HG03457 (cell line): ENCODE data around the gene RAB18.
"Not testable (repeated sequence)": the region's sequence is repeated elsewhere in the genome, so short reads cannot be mapped to it uniquely, and the experiment has no call there.

Experiments used
- ATAC-seq: cut with Tn5 transposase; IDR thresholded peaks from one replicate; pipeline ENCODE4 v1.9.1; 2021; ENCODE audit warnings: moderate number of reproducible peaks; ENCODE audit not compliant: unreplicated experiment

RAB18 gene

DNA sequence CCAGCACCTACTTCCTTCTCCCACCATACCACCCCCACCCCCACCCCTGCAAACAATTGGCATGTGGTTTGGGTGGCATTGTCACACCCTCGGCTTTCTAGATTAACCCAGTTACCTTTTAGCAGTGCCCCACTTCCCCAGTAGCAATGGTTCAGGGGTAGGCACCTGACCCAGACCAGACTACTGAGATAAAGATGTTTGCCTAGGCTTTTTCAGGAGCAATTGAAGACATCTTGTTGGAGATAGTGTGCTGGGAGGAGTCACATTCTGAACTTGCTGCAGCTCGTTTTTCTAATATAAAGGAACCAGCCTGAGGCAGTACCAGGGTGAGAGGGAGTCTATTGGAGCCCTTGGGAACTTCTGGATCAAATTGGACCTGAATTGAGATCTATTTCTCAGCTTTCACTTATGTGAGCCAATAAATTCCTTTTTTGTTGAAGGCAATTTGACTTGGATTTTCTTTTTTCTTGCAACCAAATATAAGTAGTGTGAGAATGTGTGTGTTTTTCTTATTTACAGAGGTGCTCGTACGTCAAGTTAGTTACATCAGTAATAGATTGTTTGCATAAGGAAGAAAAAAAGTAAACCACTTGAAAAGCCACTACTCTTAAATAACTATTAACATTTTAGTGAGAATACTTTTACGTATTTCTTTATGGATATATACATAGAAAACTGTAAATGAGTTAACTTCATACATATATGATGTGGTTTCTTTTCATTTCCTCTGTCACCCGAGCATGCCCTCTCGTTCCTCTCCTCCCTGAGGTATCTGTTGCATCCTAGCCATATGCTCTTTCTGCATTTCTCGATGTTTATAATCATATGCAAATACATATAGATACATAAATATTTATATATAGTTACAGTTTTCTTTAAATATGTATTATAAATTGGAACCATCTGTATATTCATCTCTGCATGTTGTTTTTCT, 38.0 kb downstream of the RAB18 start:
- ATAC-seq: no peak

DNA sequence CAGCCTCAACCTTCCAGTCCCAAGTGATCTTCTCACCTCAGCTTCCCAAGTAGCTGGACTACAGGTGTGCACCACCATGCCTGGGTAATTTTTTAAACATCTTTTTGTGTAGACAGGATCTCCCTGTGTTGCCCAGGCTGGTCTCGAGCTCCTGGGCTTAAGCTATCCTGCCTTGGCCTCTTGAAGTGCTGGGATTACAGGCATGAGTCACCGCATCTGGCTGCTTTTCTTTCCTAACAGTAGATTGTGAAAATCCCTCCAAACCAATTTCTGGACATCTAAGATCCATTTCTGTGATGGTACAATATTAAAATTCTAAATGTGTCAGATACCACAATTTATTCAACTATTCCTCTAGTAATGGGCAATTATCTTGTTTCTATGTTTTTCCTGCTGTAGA, 38.7 kb downstream of the RAB18 start:
- no peak for ATAC-seq

DNA sequence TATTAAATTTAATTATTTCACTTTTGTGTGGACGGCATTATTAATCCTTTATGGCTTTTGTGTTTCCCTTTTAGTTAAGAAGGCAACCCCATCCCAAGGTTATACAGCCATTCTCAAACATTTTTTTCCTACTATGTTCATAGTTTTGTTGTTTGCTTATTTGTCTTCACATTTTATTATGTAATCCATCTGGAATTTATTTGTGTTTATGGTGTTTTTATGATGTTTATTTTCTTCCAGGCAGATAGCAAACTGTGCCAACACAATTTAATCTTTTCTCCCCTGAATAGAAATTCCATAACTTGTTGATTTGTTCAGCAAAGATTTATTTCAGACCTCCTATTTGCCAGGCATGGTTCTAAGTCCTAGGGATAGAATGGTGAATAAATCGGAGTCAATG, 42.9 kb downstream of the RAB18 start:
- no peak for ATAC-seq

DNA sequence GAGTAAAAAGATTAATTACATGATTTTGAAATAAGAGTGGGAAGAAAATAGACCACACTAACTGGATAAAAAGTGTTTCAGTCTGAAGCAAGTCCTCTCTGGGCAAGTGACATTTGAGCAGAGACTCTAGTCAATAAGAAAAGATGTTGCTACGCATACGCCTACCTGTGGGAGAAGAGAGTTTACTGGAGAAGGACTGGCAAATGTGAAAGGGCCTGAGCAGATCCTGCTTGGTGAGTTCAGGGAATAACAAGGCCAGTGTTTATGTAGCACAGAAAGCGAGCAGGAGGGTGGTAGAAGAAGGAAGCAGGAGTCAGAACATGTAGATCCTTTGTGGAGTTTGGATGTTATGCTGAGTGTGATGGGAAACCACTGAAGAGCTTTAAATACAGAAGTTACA, 43.4 kb downstream of the RAB18 start:
- no peak for ATAC-seq

DNA sequence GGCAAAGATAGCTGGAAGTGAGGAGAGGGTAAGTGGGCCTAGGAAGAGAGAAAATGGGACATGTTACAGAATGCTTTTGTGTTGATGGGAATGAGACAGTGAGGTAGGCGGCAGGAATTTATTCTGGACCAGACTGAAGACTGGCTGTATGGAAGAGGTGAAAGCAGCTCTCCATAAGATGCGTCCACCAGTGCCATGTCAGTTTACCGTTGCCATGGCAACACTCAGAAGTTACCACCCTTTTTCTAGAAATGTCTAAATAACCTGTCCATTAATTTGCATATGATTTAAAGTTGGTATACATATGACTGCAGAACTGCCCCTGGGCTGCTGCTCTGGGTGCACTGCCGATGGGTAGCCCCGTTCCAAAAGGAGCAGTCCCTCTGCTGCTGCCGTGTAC, 46.7 kb downstream of the RAB18 start:
- ATAC-seq: no peak

DNA sequence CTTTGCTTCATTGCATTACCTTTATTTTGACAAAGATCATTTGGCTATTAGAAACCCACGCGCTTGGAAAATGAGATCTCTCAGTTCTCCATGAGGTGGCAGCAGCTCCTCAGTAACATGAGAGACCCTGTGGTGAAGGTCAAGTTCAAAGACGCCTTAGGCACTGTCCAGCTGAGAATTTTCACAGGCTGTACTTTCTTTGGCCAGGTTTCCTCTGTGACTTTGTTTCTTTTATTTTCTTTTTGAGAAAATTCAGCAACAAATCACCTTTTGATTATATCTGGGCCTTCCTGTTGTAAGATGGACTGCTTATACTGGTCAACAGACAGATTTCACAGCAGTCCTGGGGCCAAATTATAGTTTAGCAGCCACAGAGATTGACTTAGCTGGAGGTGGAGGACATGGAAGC, 54.5 kb downstream of the RAB18 start:
- ATAC-seq: no peak

DNA sequence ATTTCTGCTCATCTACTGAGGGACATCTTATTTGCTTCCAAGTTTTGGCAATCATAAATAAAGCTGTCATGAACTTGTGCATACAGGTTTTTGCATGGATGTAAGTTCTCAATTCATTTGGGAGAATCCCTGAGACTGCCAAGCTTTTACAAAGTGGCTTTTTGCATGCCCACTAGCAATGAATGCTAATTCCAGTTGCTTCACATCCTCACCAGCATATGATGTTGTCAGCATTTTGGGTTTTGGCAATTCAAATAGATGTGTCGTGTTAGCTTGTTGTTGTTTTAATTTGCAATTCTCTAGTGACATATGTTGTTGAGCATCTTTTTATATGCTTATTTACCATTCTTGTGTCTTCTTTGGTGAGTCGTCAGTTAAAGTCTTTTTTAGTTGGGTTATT, 57.2 kb downstream of the RAB18 start:
- ATAC-seq: no peak

DNA sequence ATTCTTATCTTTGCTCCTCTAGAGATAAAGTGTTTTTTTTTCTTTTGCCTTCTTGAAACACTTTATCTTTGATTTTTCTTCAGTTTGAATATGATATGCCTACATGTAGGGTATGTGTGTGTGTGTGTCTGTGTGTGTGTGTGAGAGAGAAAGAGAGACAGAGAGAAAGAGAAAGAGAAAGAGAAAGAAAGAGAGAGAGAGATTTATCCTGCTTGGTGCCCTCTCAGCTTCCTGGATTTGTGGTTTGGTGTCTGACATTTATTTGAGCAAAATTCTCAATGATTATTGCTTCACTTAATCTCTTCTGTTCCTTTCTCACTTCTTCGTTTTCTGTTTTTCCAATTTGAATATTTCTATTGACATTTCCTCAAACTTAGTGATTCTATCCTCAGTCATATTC, 60.3 kb downstream of the RAB18 start:
- ATAC-seq: no peak

DNA sequence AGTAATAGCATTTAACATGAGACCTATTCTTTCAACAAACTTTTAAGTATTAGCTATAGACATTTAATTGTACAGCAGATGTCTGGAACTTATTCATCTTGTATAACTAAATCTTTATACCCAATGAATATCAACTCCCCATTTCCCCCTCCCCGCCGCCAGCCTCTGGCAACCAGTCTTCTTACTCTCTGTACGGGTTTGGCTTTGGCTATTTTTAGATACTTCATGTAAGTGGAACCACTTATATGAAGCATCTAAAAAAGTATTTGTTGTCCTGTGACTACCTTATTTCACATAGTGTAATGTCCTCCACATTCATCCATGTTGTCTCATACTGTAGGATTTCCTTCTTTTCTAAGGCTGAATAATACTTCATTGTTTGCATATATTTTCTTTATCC, 60.8 kb downstream of the RAB18 start:
- ATAC-seq: no peak

DNA sequence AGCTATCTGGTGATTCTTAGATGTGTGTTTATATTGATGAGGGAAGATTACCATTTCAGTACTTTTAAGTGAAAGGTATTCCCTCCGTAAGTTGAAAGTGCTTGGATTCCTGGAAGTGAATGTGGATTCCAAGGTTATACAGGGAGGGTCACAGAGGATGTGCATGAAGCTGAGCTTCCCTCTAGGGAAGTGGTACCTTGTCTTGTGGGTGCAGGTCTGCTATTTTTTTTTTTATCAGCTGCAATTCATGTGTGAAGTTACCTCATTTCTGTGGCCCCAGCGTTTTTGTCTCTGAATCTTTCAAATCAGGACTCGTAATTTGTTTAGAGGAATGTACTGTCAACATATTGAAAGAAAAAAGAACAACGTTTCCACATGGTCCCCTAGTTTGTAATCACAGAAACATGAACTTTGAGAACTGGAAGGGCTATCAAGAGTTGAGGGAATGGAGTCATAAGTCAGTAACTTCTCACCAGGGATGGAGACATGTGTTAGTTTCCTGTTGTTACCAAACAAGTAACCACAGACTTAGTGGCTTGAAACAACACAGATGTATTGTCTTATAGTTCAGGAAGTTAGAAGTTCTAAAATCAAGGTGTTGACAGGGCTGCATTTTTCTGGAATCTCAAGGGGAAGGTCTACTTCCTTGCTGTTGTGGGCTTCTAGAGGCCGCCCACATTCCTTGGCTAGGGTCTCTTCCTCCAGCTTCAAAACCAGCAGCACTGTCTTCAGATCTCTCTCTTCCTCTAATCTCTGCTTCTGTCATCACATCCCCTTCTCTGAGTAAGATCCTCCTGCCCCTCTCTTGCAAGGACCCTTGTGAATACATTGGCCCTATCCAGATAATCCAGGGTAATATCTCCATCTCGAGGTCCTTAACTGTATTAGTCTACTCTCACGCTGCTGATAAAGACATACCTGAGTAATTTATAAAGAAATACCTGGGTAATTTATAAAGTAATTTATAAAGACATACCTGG, 64.4 kb downstream of the RAB18 start:
- ATAC-seq: no peak

DNA sequence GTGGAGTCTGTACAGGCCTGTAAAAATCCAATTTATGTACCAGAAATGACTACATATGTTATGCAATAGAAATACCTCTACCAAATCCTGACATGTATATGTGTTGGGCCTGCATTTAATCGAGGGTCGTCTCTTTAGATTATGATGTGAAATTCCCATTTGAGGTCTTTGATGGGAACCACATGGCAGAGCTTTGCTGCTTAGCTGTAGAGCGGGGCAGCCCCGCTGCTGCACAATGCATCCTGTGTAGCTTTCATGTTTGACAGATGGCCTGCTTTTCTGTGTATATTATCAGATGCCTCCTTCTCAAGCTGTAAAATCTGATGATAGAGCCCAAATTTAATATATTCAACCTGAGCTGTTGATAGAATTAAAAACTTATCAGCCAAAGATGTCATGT, 65.8 kb downstream of the RAB18 start:
- no peak for ATAC-seq

DNA sequence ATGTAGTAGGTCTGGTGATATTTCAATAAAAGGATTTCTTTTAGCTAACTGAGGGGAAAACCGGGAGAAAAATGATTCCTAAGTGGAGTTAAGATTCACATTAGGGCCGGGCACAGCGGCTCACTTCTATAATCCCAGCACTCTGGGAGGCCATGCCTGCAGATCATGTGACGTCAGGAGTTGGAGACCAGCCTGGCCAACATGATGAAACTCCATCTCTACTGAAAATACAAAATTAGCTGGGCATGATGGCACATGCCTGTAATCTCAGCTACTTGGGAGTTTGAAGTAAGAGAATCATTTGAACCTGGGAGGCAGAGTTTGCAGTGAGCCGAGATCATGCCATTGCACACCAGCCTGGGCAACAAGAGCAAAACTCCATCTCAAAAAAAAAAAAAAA, 72.9 kb downstream of the RAB18 start:
- not testable (repeated sequence) for ATAC-seq

DNA sequence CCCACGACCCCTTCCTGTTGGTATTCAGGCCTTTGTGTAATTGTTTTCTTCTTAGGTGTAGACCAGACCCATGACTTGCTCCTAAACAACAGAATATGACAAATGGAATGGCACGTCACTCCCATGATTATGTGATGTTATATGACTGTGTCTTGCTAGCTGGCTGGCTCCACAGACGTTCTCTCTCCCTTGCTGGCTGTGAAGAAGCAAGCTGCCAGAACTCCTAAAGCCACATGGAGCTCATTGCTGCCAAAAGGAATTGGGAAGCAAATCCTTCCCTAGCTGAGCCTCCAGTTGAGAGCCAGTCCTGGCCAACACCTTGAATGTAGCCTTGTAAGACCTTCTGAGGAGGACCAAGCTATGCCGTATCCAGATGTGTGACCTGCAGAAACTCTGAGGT, 74.2 kb downstream of the RAB18 start:
- no peak for ATAC-seq

DNA sequence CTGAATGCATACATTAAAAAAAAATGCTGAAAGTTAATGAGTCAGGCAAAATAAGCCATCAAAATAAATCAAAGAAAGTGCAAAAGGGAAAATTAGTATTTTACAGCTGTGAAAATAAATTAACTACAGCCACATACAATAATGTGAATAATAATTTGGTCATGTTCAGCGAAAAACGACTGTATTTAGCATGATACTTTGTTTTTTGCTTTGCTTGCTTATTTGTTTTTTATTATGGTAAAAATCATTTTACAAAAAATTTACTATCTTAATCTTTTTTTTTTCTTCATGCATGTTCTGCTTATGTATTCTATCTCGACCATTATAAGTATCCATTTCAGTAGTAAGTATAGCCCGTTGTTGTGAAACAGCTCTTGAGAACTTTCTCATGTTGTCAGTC, 77.1 kb downstream of the RAB18 start:
- ATAC-seq: no peak

DNA sequence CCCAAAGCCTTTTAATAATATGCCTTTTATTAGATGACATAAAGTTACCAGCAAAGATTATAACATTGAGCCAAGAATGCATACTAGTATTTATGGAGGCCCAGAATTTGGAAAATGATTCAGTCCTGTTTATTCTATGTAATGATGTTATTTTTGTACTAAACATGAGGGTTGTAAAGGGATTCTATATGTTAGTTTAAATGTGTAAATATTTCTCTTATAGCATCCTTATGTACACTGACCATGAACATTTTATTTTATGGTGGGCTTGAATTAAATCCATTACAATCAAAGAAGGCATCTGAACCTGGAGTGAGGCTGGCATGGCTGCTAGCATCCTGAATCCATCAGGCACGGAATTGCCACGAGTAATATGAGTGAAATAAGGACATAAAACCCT, 80.2 kb downstream of the RAB18 start:
- ATAC-seq: no peak
